HepG2 (cell line): ENCODE measurements around the gene IRF2. TPM values are rescaled to one million over a fixed set of nuclear protein-coding genes. Genes with fewer than 3 reads are reported as not detected.

ENCODE experiments used
- CREM ChIP-seq, 2 experiments: sonication (generic) in 1 of 2; formaldehyde crosslinking in 1 of 2; IDR thresholded peaks; 2 replicates each; pipeline versions ENCODE4 v1.4.0 to v1.6.1; 2016 to 2020; ENCODE audit warnings: antibody characterized with exemption in 1 of 2, mild to moderate bottlenecking in 1 of 2, missing genetic modification reagents in 1 of 2
- GFI1 ChIP-seq: sonication (generic); formaldehyde crosslinking; IDR thresholded peaks from 2 replicates; pipeline ENCODE4 v1.5.0; 2020; ENCODE audit warnings: missing genetic modification reagents, mild to moderate bottlenecking, borderline replicate concordance
- KAT2B ChIP-seq: fragments of 150-350 bp; IDR thresholded peaks from 2 replicates; pipeline ENCODE4 v1.6.1; 2014; ENCODE audit warnings: low read depth, low read length, borderline replicate concordance
- KDM3A ChIP-seq: IDR thresholded peaks from 2 replicates; pipeline ENCODE4 v1.6.1; 2018; ENCODE audit warnings: low read depth, missing compliant biosample characterization
- NFYC ChIP-seq: IDR thresholded peaks from 2 replicates; pipeline ENCODE4 v1.6.1; 2016; ENCODE audit warnings: missing genetic modification reagents, missing compliant biosample characterization
- RBM22 ChIP-seq: fragments of 200-400 bp; formaldehyde crosslinking; optimal IDR thresholded peaks from 2 replicates; pipeline ENCODE3; 2017; ENCODE audit warnings: mild to moderate bottlenecking, low read length, moderate library complexity
- RXRB ChIP-seq: IDR thresholded peaks from 2 replicates; pipeline ENCODE4 v1.6.1; 2016; ENCODE audit warnings: borderline replicate concordance, missing genetic modification reagents, missing compliant biosample characterization
- SOX6 ChIP-seq, 2 experiments: fragments of 450-650 bp in 1 of 2; sonication (generic) in 1 of 2; formaldehyde crosslinking in 1 of 2; IDR thresholded peaks; 2 replicates each; pipeline versions ENCODE4 v1.4.0 to v1.6.1; 2017 to 2020; ENCODE audit warnings: antibody characterized with exemption in 1 of 2, mild to moderate bottlenecking in 1 of 2, missing genetic modification reagents in 1 of 2
- SRSF9 ChIP-seq: fragments of 200-400 bp; formaldehyde crosslinking; IDR thresholded peaks from 2 replicates; pipeline ENCODE4 v1.6.1; 2018; ENCODE audit warnings: borderline replicate concordance, mild to moderate bottlenecking, low read depth, low read length; ENCODE audit not compliant: insufficient read depth, poor library complexity, severe bottlenecking
- TGIF2 ChIP-seq: IDR thresholded peaks from 2 replicates; pipeline ENCODE4 v1.6.1; 2016; ENCODE audit warnings: control low read depth, missing compliant biosample characterization
- TP53 ChIP-seq: sonication (generic); formaldehyde crosslinking; conservative IDR thresholded peaks from 2 replicates; pipeline ENCODE4 v1.4.0; 2020; ENCODE audit warnings: missing genetic modification reagents
- ZBTB7B ChIP-seq: sonication (generic); formaldehyde crosslinking; IDR thresholded peaks from 2 replicates; pipeline ENCODE4 v1.4.0; 2020; ENCODE audit warnings: missing genetic modification reagents
- ZMAT3 ChIP-seq: sonication (generic); formaldehyde crosslinking; conservative IDR thresholded peaks from 2 replicates; pipeline ENCODE4 v1.7.0; 2021; ENCODE audit warnings: missing genetic modification reagents
- ZNF292 ChIP-seq: sonication (generic); formaldehyde crosslinking; IDR thresholded peaks from 2 replicates; pipeline ENCODE4 v1.8.1; 2022; ENCODE audit warnings: mild to moderate bottlenecking, low read depth, missing genetic modification reagents, borderline replicate concordance
- ZNF558 ChIP-seq: sonication (generic); formaldehyde crosslinking; IDR thresholded peaks from 2 replicates; pipeline ENCODE4 v1.9.0; 2022; ENCODE audit warnings: mild to moderate bottlenecking, missing genetic modification reagents, borderline replicate concordance
- ZNF737 ChIP-seq: sonication (generic); formaldehyde crosslinking; IDR thresholded peaks from 2 replicates; pipeline ENCODE4 v1.5.0; 2020; ENCODE audit warnings: missing genetic modification reagents, mild to moderate bottlenecking, borderline replicate concordance
- ZZZ3 ChIP-seq: sonication (generic); formaldehyde crosslinking; IDR thresholded peaks from 2 replicates; pipeline ENCODE4 v1.4.0; 2020; ENCODE audit warnings: missing genetic modification reagents, mild to moderate bottlenecking, borderline replicate concordance
- polyA plus RNA-seq, 8 experiments: library from polyadenylated mRNA; depleted of rRNA in 3 of 8; stranded (reverse) in 7 of 8; unstranded in 1 of 8; fragments of >200 nt; fragmentation: Illumina TruSeq in 4 of 8; extraction: Trizol in 4 of 8; gene quantifications; 2 replicates each; pipeline versions ENCODE4 v1.2.1 to v1.2.3, GENCODE V29; 2011 to 2016; ENCODE audit warnings: low read depth in 4 of 8, missing spikeins in 1 of 8, mixed read lengths in 1 of 8; ENCODE audit not compliant: insufficient read depth in 1 of 8
- total RNA-seq, 5 experiments: library from RNA; depleted of rRNA; stranded (reverse); fragments of >200 nt; fragmentation: Illumina TruSeq; extraction: Trizol; gene quantifications; 2 replicates each; pipeline ENCODE4 v1.2.3, GENCODE V29; 2016; ENCODE audit warnings: low read depth in 1 of 5
- TF ChIP-seq, protein P1 (sequence below): sonication (generic); formaldehyde crosslinking; IDR thresholded peaks from 2 replicates; pipeline ENCODE4 v1.4.0; 2020; ENCODE audit warnings: missing genetic modification reagents
- TF ChIP-seq, protein P2 (sequence below), 2 experiments: fragments of 450-650 bp in 1 of 2; sonication (generic) in 1 of 2; formaldehyde crosslinking; IDR thresholded peaks; 2 replicates each; pipeline versions ENCODE4 v1.5.0 to v1.8.0; 2020 to 2022; ENCODE audit warnings: mild to moderate bottlenecking in 1 of 2, missing genetic modification reagents in 1 of 2
- TF ChIP-seq, protein P3 (sequence below): IDR thresholded peaks from 2 replicates; pipeline ENCODE4 v1.6.1; 2016; ENCODE audit warnings: mild to moderate bottlenecking
- TF ChIP-seq, protein P4 (sequence below): IDR thresholded peaks from 2 replicates; pipeline ENCODE4 v1.6.1; 2016; ENCODE audit warnings: missing compliant biosample characterization, missing genetic modification reagents, borderline replicate concordance
- TF ChIP-seq, protein P5 (sequence below): sonication (generic); formaldehyde crosslinking; IDR thresholded peaks from 2 replicates; pipeline ENCODE4 v1.8.0; 2022; ENCODE audit warnings: missing genetic modification reagents, mild to moderate bottlenecking, moderate library complexity, borderline replicate concordance

The IRF2 gene
- total and polyA plus RNA-seq, 2 of the 13 experiments (the other 11 are each of a cell fraction or from before 2014, with no cell fraction given), result 15.5 to 28.8 TPM

DNA sequence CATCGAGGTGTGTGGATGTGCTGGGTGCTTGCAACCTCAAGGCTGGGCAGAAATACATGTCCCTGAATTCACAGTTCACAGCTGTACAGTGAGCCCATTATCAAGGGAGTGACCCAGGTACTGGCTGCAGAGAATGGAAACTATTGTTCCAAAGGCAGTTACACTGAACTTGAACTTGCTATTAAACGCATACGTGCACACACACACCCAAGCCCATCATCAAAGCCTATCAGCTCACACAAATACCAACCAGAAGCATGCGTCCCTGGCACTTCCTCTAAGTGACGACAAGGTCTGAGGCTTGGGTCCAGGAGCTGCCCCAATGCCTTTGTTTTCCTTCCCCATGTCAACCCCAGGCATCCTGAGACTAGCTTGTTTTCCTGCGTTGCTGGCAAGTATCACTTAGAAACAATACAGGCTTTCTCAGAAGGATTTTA is 88.6 kb downstream of the IRF2 start (continued):
- TF ChIP-seq ZNF558 (CRISPR knock-in tag), result no peak
- TF ChIP-seq ZMAT3 (CRISPR knock-in tag), result 0 out of 2 replicates have a peak, but pooled peaks have one; percentile 52
- TF ChIP-seq GFI1 (CRISPR knock-in tag), result peak; percentile 29; the same call in 1 of the 2 replicates
- peak; percentile 78; the same call in 1 of the 2 replicates for TF ChIP-seq CREM (IDR thresholded peaks at IDR 0.05)
- TF ChIP-seq CREM (CRISPR knock-in tag; IDR thresholded peaks at IDR 0.05), result no peak
- no peak for TF ChIP-seq TP53 (CRISPR knock-in tag)
- TF ChIP-seq KDM3A (CRISPR knock-in tag), result peak; percentile 47; the same call in 1 of the 2 replicates
- no peak for TF ChIP-seq ZNF737 (CRISPR knock-in tag)
- TF ChIP-seq RXRB (CRISPR knock-in tag), result peak; percentile 94
- TF ChIP-seq, protein P1, sequence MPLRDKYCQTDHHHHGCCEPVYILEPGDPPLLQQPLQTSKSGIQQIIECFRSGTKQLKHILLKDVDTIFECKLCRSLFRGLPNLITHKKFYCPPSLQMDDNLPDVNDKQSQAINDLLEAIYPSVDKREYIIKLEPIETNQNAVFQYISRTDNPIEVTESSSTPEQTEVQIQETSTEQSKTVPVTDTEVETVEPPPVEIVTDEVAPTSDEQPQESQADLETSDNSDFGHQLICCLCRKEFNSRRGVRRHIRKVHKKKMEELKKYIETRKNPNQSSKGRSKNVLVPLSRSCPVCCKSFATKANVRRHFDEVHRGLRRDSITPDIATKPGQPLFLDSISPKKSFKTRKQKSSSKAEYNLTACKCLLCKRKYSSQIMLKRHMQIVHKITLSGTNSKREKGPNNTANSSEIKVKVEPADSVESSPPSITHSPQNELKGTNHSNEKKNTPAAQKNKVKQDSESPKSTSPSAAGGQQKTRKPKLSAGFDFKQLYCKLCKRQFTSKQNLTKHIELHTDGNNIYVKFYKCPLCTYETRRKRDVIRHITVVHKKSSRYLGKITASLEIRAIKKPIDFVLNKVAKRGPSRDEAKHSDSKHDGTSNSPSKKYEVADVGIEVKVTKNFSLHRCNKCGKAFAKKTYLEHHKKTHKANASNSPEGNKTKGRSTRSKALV (CRISPR knock-in tag), result no peak
- TF ChIP-seq, protein P2, sequence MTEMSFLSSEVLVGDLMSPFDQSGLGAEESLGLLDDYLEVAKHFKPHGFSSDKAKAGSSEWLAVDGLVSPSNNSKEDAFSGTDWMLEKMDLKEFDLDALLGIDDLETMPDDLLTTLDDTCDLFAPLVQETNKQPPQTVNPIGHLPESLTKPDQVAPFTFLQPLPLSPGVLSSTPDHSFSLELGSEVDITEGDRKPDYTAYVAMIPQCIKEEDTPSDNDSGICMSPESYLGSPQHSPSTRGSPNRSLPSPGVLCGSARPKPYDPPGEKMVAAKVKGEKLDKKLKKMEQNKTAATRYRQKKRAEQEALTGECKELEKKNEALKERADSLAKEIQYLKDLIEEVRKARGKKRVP (CRISPR knock-in tag; IDR thresholded peaks at IDR 0.05), result no peak
- TF ChIP-seq ZBTB7B (CRISPR knock-in tag), result peak; percentile 32; the same call in 1 of the 2 replicates
- TF ChIP-seq NFYC (CRISPR knock-in tag), result peak; percentile 20; the same call in 1 of the 2 replicates
- TF ChIP-seq TGIF2 (CRISPR knock-in tag), result peak; percentile 58; the same call in 1 of the 2 replicates
- TF ChIP-seq, protein P3, sequence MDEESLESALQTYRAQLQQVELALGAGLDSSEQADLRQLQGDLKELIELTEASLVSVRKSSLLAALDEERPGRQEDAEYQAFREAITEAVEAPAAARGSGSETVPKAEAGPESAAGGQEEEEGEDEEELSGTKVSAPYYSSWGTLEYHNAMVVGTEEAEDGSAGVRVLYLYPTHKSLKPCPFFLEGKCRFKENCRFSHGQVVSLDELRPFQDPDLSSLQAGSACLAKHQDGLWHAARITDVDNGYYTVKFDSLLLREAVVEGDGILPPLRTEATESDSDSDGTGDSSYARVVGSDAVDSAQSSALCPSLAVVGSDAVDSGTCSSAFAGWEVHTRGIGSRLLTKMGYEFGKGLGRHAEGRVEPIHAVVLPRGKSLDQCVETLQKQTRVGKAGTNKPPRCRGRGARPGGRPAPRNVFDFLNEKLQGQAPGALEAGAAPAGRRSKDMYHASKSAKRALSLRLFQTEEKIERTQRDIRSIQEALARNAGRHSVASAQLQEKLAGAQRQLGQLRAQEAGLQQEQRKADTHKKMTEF, result peak; percentile 75
- TF ChIP-seq KAT2B, result no peak
- TF ChIP-seq, protein P4, sequence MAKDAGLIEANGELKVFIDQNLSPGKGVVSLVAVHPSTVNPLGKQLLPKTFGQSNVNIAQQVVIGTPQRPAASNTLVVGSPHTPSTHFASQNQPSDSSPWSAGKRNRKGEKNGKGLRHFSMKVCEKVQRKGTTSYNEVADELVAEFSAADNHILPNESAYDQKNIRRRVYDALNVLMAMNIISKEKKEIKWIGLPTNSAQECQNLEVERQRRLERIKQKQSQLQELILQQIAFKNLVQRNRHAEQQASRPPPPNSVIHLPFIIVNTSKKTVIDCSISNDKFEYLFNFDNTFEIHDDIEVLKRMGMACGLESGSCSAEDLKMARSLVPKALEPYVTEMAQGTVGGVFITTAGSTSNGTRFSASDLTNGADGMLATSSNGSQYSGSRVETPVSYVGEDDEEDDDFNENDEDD (CRISPR knock-in tag), result peak; percentile 37; the same call in 1 of the 2 replicates
- no peak for TF ChIP-seq SOX6 (IDR thresholded peaks at IDR 0.05)
- TF ChIP-seq SOX6 (CRISPR knock-in tag; IDR thresholded peaks at IDR 0.05), result peak; percentile 98
- no peak for TF ChIP-seq SRSF9
- no peak for TF ChIP-seq ZZZ3
- TF ChIP-seq ZNF292 (CRISPR knock-in tag), result peak; percentile 57; the same call in 1 of the 2 replicates
- TF ChIP-seq RBM22, result peak; percentile 66
- TF ChIP-seq, protein P5, sequence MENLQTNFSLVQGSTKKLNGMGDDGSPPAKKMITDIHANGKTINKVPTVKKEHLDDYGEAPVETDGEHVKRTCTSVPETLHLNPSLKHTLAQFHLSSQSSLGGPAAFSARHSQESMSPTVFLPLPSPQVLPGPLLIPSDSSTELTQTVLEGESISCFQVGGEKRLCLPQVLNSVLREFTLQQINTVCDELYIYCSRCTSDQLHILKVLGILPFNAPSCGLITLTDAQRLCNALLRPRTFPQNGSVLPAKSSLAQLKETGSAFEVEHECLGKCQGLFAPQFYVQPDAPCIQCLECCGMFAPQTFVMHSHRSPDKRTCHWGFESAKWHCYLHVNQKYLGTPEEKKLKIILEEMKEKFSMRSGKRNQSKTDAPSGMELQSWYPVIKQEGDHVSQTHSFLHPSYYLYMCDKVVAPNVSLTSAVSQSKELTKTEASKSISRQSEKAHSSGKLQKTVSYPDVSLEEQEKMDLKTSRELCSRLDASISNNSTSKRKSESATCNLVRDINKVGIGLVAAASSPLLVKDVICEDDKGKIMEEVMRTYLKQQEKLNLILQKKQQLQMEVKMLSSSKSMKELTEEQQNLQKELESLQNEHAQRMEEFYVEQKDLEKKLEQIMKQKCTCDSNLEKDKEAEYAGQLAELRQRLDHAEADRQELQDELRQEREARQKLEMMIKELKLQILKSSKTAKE, result peak; percentile 95
